ENCODE data around the gene EDC3.
"Not testable (repeated sequence)": the region's sequence is repeated elsewhere in the genome, so short reads cannot be mapped to it uniquely, and the experiment has no call there.

Gene EDC3, protein sequence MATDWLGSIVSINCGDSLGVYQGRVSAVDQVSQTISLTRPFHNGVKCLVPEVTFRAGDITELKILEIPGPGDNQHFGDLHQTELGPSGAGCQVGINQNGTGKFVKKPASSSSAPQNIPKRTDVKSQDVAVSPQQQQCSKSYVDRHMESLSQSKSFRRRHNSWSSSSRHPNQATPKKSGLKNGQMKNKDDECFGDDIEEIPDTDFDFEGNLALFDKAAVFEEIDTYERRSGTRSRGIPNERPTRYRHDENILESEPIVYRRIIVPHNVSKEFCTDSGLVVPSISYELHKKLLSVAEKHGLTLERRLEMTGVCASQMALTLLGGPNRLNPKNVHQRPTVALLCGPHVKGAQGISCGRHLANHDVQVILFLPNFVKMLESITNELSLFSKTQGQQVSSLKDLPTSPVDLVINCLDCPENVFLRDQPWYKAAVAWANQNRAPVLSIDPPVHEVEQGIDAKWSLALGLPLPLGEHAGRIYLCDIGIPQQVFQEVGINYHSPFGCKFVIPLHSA

GRCh38 chr15:74695597-74696397 lies at the start of gene EDC3:
Gene EDC3 (minus strand): TSS chr15:74696024. CDS start chr15:74675124, 20,900 bp downstream.
- FAIRE-seq = peak; percentile 45

- no peak for FAIRE-seq
Measured at GRCh38 chr15:74742422-74742821, 46.6 kb upstream of the EDC3 start.

- not testable (repeated sequence) for FAIRE-seq
Measured at GRCh38 chr15:74738239-74738638, 42.4 kb upstream of the EDC3 start.

GRCh38 chr15:74735305-74735704 lies 39.5 kb upstream of the EDC3 start:
- FAIRE-seq = no peak

GRCh38 chr15:74733269-74733668 lies 37.4 kb upstream of the EDC3 start:
- no peak for FAIRE-seq

DNA sequence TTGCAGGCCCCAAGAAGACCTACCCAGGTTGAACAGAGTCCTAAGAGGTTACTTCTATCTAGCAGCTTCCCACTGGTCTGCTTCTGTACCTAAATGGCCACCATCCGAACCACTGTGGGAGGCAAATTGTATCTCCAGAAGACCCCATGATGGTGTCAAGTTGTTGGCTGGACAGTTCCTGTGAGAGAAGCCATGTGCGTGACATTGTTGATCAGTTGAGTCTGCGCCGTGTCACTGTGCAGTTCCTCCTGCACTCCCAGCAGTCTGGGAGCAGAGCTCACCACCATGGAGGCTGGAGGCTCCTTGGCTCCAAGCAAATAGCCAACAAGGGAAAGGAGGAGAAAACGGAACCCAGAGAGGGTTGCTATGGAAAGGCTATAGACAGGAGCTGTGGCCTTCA lies 37.0 kb upstream of the EDC3 start:
- no peak for FAIRE-seq

DNA sequence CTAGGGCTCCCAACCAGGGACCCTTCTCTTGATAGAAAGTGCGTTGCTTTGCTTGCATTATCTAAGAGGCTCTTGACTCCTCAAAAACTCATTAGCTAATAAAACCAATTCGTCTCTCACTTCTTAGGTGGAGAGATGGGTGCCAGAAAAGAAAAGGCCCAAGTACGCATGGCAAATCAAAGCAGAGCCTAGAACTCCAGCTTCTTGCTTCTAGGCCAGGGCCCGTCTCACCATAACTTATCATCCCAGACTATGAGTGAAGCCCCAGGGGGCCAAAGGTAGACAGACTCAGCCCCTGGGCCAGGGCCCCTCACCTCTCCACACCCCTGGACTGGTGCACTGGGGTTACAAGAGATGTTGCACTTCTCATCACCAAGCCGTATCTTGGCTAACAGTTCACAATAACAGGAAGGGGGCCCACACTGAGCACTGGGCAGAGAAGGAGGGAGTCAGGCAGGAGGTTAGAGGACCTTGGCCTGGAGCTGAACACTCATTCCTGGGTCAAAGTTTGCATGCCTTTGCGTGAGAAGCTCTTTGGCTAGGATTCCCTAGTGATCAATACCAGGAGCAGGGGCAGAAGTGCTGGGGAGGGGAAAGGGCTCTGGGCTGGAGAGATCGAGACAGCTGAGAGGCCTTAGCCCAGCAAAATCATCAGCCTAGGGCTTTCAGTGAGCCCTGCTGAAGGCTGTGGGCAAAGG lies 34.9 kb upstream of the EDC3 start:
- no peak for FAIRE-seq

GRCh38 chr15:74729372-74729771 lies 33.5 kb upstream of the EDC3 start:
- FAIRE-seq = not testable (repeated sequence)

- FAIRE-seq = not testable (repeated sequence)
Measured at GRCh38 chr15:74728699-74729098, 32.9 kb upstream of the EDC3 start.

DNA sequence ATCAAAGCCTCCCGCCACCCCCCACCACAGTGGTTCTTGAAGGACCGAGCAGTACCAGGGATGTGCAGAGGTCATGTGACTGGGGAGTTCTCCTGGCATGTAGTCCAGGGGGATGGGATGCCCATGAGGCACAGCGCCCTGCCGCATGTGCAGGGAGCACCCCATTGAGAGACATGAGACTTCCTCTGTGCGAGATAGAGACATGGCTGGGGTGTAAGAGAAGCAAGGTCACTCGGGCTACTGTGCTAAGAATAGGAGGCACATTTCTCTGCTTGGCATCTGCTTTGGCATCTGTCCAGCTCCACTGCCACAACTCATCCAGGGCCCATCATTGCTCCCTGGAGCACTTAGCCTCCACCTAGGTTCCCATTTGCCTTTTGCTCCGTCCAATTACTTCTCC lies 31.9 kb upstream of the EDC3 start:
- FAIRE-seq = no peak

GRCh38 chr15:74726774-74727164 lies 30.9 kb upstream of the EDC3 start:
- FAIRE-seq = no peak

GRCh38 chr15:74725845-74726773 lies 30.3 kb upstream of the EDC3 start:
- FAIRE-seq = no peak

- FAIRE-seq = no peak
Measured at GRCh38 chr15:74725225-74725774, 29.5 kb upstream of the EDC3 start, which contains the start of gene CYP1A1. Gene CYP1A1 (minus strand): TSS chr15:74725528. CDS start chr15:74723097, 2,431 bp downstream.

GRCh38 chr15:74724570-74725224 lies 28.9 kb upstream of the EDC3 start:
- no peak for FAIRE-seq

GRCh38 chr15:74723754-74724334 lies 28.0 kb upstream of the EDC3 start:
- FAIRE-seq = peak; percentile 21

- FAIRE-seq = no peak
Measured at GRCh38 chr15:74723187-74723586, 27.4 kb upstream of the EDC3 start.

GRCh38 chr15:74722591-74722990 lies 26.8 kb upstream of the EDC3 start:
- no peak for FAIRE-seq

DNA sequence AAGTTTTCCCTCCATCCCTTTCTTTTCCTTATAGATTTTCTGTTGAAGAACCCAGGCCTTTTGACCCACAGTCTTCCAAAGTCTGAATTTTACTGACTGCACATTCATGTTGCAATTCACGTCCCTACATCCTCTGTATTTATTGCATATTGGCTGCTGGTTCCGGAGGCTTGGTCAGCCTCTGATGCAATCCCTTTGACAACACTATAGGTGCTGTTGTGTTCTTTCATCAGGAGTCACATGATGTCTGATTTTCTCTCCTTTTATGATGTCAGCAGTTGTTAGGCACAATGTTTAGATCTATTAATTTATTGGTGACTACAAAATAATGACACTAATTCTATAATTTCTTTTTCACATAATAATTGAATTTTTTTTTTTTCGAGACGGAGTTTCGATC lies 20.8 kb upstream of the EDC3 start:
- FAIRE-seq = no peak

GRCh38 chr15:74712311-74712710 lies 16.5 kb upstream of the EDC3 start:
- FAIRE-seq = no peak

- no peak for FAIRE-seq
Measured at GRCh38 chr15:74710319-74711094, 14.7 kb upstream of the EDC3 start.
